OCI-LY7 (cell line): Measurements from ENCODE around the gene SEPTIN6.

Experiments
- EZH2phosphoT487 ChIP-seq: fragments of 200-600 bp; sonication (generic); IDR thresholded peaks from 2 replicates; pipeline ENCODE4 v1.6.1; 2018; ENCODE audit warnings: low read depth, borderline replicate concordance, mild to moderate bottlenecking, mixed run types, antibody characterized with exemption, low read length, moderate library complexity, mixed read lengths
- TF ChIP-seq, protein P1 (sequence below): fragments of 200-600 bp; sonication (generic); conservative IDR thresholded peaks from 2 replicates; pipeline ENCODE4 v1.5.1; 2014; ENCODE audit warnings: mild to moderate bottlenecking, antibody characterized with exemption, low read length, moderate library complexity, mixed read lengths

DNA sequence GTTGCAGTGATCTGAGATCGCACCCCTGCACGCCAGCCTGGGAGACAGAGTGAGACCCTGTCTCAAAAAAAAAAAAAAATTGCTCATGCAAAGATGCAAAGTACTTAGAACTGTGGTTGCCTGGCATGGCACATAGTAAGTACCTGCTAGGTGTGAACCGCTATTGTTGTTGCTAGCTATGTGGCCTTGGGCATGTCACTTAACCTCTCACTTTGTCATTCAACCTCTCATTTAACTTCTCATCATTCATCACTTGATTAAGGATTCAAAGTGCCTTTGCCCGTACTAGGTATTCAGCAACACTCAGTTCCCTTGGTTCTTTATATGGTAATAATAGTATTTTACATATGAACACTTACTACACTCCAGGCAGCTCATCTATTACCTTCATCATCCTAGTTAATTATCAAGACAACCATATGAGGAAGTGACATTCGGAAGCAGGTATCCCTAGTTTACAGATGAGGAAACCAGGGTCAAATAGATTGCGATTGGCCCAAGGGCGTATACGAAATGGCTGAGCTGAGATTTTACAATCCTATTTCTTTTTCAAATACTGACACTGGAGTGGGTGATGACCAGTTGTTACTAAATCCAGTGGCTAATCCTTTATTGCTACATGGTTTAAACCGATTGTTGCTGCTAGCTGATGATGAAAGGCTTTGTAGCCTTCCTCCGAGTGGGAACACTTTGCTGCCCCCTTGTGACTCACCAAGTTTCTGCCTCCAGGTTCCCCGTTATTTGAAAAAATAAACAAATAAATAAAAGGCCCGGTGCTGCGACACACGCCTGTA lies 36.6 kb upstream of the SEPTIN6 start:
- TF ChIP-seq, protein P1, sequence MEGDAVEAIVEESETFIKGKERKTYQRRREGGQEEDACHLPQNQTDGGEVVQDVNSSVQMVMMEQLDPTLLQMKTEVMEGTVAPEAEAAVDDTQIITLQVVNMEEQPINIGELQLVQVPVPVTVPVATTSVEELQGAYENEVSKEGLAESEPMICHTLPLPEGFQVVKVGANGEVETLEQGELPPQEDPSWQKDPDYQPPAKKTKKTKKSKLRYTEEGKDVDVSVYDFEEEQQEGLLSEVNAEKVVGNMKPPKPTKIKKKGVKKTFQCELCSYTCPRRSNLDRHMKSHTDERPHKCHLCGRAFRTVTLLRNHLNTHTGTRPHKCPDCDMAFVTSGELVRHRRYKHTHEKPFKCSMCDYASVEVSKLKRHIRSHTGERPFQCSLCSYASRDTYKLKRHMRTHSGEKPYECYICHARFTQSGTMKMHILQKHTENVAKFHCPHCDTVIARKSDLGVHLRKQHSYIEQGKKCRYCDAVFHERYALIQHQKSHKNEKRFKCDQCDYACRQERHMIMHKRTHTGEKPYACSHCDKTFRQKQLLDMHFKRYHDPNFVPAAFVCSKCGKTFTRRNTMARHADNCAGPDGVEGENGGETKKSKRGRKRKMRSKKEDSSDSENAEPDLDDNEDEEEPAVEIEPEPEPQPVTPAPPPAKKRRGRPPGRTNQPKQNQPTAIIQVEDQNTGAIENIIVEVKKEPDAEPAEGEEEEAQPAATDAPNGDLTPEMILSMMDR: peak; percentile 76
- no peak for TF ChIP-seq EZH2phosphoT487
